Heart left ventricle (tissue), 16 donors: ENCODE results near the gene ZNF785. TPM values are rescaled to one million over a fixed set of nuclear protein-coding genes. Genes with fewer than 3 reads are reported as not detected.

Experiments used
- ATAC-seq, 4 donors: fragments of 200-7000 bp; cut with Tn5 transposase; one replicate each; pipeline ENCODE4 v1.9.1; 2020 to 2022; ENCODE audit warnings: moderate library complexity in 4 of 4, mild to moderate bottlenecking in 3 of 4, moderate number of reproducible peaks in 1 of 4
- DNase-seq, 5 donors: peaks; one replicate each; pipeline ENCODE4 v3.0.0-alpha.2; 2020
- H3K27ac ChIP-seq, 12 donors: fragments of 200-600 bp; sonication (generic) in 4 of 12; one replicate each; pipeline versions ENCODE4 v1.5.0 to v1.8.0; 2016 to 2022; ENCODE audit warnings: mild to moderate bottlenecking in 2 of 12
- H3K27me3 ChIP-seq, 9 donors: fragments of 200-600 bp; sonication (generic) in 2 of 9; one replicate each; pipeline versions ENCODE4 v1.5.1 to v1.8.0; 2016 to 2022; ENCODE audit warnings: mild to moderate bottlenecking in 3 of 9
- H3K36me3 ChIP-seq, 9 donors: fragments of 200-600 bp; sonication (generic) in 2 of 9; one replicate each; pipeline versions ENCODE4 v1.5.0 to v1.8.0; 2018 to 2022; ENCODE audit warnings: mild to moderate bottlenecking in 2 of 9
- H3K4me1 ChIP-seq, 12 donors: fragments of 200-600 bp; sonication (generic) in 4 of 12; one replicate each; pipeline versions ENCODE4 v1.5.0 to v1.8.0; 2016 to 2022; ENCODE audit warnings: mild to moderate bottlenecking in 3 of 12
- H3K4me3 ChIP-seq, 12 donors: fragments of 200-600 bp; sonication (generic) in 4 of 12; one replicate each; pipeline versions ENCODE4 v1.5.0 to v1.8.0; 2017 to 2022; ENCODE audit warnings: mild to moderate bottlenecking in 9 of 12, moderate library complexity in 4 of 12
- H3K9me3 ChIP-seq, 12 donors: fragments of 200-600 bp; sonication (generic) in 4 of 12; one replicate each; pipeline versions ENCODE4 v1.5.0 to v1.8.0; 2016 to 2022; ENCODE audit warnings: mild to moderate bottlenecking in 1 of 12
- CTCF ChIP-seq, 12 donors: fragments of 200-600 bp; sonication (generic) in 4 of 12; IDR thresholded peaks; one replicate each; pipeline versions ENCODE4 v1.5.0 to v1.8.0; 2018 to 2022; ENCODE audit warnings: antibody characterized with exemption in 12 of 12, mild to moderate bottlenecking in 5 of 12
- POLR2A ChIP-seq, 2 donors: fragments of 450-650 bp; IDR thresholded peaks; one replicate each; pipeline ENCODE4 v1.6.1; 2017; ENCODE audit warnings: antibody characterized with exemption in 2 of 2, mild to moderate bottlenecking in 2 of 2, moderate library complexity in 2 of 2
- WGBS, 4 donors: extraction: QIAGEN DNeasy Blood & Tissue Kit in 2 of 4; methylation state at CpG; one replicate each; pipeline versions ENCODE4 v1.1.5 to v1.1.7; 2013 to 2018; 5-methylcytosine and 5-hydroxymethylcytosine counted together
- intact Hi-C, 10 donors: fragments of 100-400 bp; cut with DNase I; formaldehyde crosslinking; loops; one replicate each; pipeline versions ENCODE4 v1.11.1 to v1.14.2; 2022
- polyA plus RNA-seq, 2 donors: library from polyadenylated mRNA; stranded (reverse); fragments of 200-250 nt; gene quantifications; one replicate each; pipeline ENCODE4 v1.2.3, GENCODE V29; 2013
- total RNA-seq, 9 donors: library from RNA; depleted of rRNA in 2 of 9; stranded (reverse); fragments of >200 nt in 2 of 9; fragmentation: NEBNext Ultra II Directional in 3 of 9; extraction: Animal tissue kit (Norgen Biotek cat#: 25700) in 3 of 9; gene quantifications; one replicate each; pipeline versions ENCODE4 v1.1.0 to v1.2.4, GENCODE V29; 2016 to 2023
- donor health status: ischemic (EF 13 %, LVEDD 7.1; RV severe dilation, severe dysfunction).
- donor health status: healthy with polysubstance abuse.
- donor health status: DM: no; HTN: yes; CAD: no.
- donor health status: DM: no; HTN: no; CAD: no.
- donor health status: ischemic (EF 25% LVEDD 6.9; RV normal size, moderate dysfunction).
- donor health status: ischemic (EF 25% LVEDD 5.7; RV mildly dilated, moderate dysfunction).
- donor health status: healthy.
- donor health status: DM: yes; HTN: yes; CAD: no.
- donor health status: ischemic (EF 35%, LVEDD 5.7; RV mildly dilated, moderate dysfunction).
- donor health status: nonischemic (EF 11% LVEDD 7.7; RV severe dilation, severe dysfunction).
- donor health status: DM: yes; HTN: yes; CAD: no.
- donor health status: PGD.
- donor health status: ischemic (EF 29% LVEDD 5.4; RV normal size, mild dysfunction).
- donor health status: nonischemic (EF 23%, LVEDD 6.1; RV moderate dilation, normal function).

The ZNF785 gene
- total and polyA plus RNA-seq, 11 donors: 2.9 to 10.9 (median 4.5) TPM

- Histone ChIP-seq H3K9me3 (no peaks in the 10 kb centered on the region), H3K27me3 (no peaks in the 10 kb centered on the region), H3K36me3 (no peaks in the 10 kb centered on the region), H3K4me3 (peak overlapping the region in 9 of 12 donors; percentile 15 to 45 (median 34)), H3K4me1 (peaks cover 0 to 16% (median 1%) of the 10 kb centered on the region in 12 donors), H3K27ac (peak overlapping the region in 8 of 12 donors; percentile 34 to 67 (median 55))
- DNase-seq: peak; percentile 77 to 91 (median 86)
- ATAC-seq: peak; percentile 63 to 91 (median 90)
- intact Hi-C loops: loop anchor here in 5 of 10 donors (2.0 to 10.0 kb wide), 5 partner anchors 18 to 198 kb away; partner anchors contain the start of genes DCTPP1 (in 3 of the 5), ZNF689 (in 1 of the 5), ZNF747 (in 1 of the 5) and ZNF785 (in 1 of the 5)
- TF ChIP-seq CTCF (IDR thresholded peaks at IDR 0.05) (peak; percentile 82 to 95 (median 90)), POLR2A (IDR thresholded peaks at IDR 0.05) (no peak)
- 33 to 41% (median 39%) methylated on average over 18 of the region's 18 CpGs for WGBS, 4 donors
Measured at GRCh38 chr16:30628628-30629540, 43.4 kb upstream of the ZNF785 start.

DNA sequence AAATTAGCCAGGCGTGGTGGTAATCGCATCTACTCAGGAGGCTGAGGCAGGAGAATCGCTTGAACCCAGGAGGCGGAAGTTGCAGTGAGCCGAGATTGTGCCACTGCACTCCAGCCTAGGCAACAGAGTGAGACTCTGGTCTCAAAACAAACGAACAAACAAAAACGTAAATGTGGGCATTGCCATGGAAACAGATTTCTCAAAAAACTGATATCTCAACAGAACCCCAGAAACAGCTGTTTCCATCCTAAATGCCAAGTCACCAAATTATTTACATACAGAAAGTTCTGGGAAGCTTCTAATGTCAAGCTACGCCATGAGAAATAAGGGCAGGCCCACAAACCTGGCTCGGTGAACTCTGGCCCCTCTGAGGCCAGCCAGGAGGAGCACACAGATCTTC is 40.7 kb upstream of the ZNF785 start:
- intact Hi-C loops: loop anchor here in 4 of 10 donors (5.0 to 10.0 kb wide), 3 partner anchors 39 to 191 kb away; partner anchors contain the start of genes DCTPP1 (in 2 of the 4), ZNF747 (in 1 of the 4) and ZNF785 (in 1 of the 4)
- WGBS, 4 donors: 91 to 92% (median 91%) methylated on average over 9 of the region's 9 CpGs
- no peak overlapping the region for H3K27ac ChIP-seq
- peaks cover 0 to 14% (median 0%) of the 10 kb centered on the region in 12 donors for H3K4me1 ChIP-seq
- ATAC-seq (no peak), DNase-seq (no peak)
- H3K4me3 ChIP-seq: no peak overlapping the region
- H3K9me3 ChIP-seq: no peaks in the 10 kb centered on the region
- H3K36me3 ChIP-seq: no peaks in the 10 kb centered on the region
- no peaks in the 10 kb centered on the region for H3K27me3 ChIP-seq
- no peak for TF ChIP-seq CTCF (IDR thresholded peaks at IDR 0.05)
- no peak for TF ChIP-seq POLR2A (IDR thresholded peaks at IDR 0.05)

DNA sequence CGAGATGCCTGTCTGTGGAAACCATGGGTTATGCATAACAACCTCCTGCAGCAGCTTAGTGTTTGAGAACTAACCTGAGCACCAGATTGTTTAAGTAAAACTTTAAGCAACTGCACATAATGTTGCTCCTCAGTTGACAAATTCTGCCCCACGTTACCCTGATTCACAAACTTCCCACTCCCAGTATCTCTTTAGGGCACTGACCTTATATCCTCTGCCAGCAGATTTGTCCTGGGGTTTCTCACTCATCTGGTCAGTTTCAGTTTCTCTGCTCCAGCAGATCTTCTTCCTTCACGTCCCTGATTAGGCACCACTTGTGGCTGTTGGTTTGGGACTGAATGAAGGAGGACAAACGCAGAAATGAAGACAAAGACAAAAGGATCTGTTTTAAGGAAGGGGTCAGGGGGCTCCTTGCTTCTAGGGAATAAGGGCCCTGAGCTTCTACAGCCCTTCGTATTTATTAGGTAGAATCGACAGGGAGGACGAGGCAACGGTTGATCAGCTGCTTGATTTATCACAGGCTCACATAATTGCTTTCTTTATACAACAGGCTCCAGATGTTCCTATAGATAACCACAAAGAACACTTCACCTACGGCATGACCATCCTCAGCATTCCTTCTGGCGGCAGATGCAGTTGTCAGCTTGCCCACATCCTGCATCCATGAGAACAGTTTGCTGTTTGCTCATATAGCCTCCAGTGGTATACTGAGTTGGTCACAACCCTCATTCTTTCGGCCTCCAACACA is 38.2 kb upstream of the ZNF785 start:
- no peak overlapping the region for H3K4me3 ChIP-seq
- TF ChIP-seq POLR2A (IDR thresholded peaks at IDR 0.05) (no peak), CTCF (IDR thresholded peaks at IDR 0.05) (no peak)
- 83 to 87% (median 85%) methylated on average over 11 of the region's 11 CpGs for WGBS, 4 donors

More for the DNA sequence above, 38.2 kb upstream of the ZNF785 start:
- no peaks in the 10 kb centered on the region for H3K27me3 ChIP-seq
- ATAC-seq (no peak), DNase-seq (no peak)
- H3K9me3 ChIP-seq: no peaks in the 10 kb centered on the region
- intact Hi-C loops: loop anchor here in 3 of 10 donors (5.0 to 10.0 kb wide), 3 partner anchors 89 to 189 kb away; partner anchors contain the start of genes DCTPP1 (in 2 of the 3) and ZNF747 (in 1 of the 3)
- no peak overlapping the region for H3K27ac ChIP-seq
- no peaks in the 10 kb centered on the region for H3K36me3 ChIP-seq
- H3K4me1 ChIP-seq: peaks cover 0 to 11% (median 0%) of the 10 kb centered on the region in 12 donors
